Testis (tissue), 2 donors: ENCODE measurements around the gene DSC3.

ENCODE experiments used
- CTCF ChIP-seq, 3 experiments: fragments of 450-650 bp in 2 of 3; fragments of 200-600 bp in 1 of 3; sonication (generic) in 1 of 3; IDR thresholded peaks; one replicate each; pipeline ENCODE4 v1.5.1; 2016 to 2019; ENCODE audit warnings: antibody characterized with exemption in 3 of 3, mild to moderate bottlenecking in 2 of 3, moderate library complexity in 1 of 3
- POLR2A ChIP-seq: fragments of 450-650 bp; IDR thresholded peaks from one replicate; pipeline ENCODE4 v1.6.1; 2017; ENCODE audit warnings: antibody characterized with exemption, mild to moderate bottlenecking, moderate library complexity

GRCh38 chr18:30954262-30954661 is 88.3 kb downstream of the DSC3 start:
- TF ChIP-seq CTCF (IDR thresholded peaks at IDR 0.05) (no peak), POLR2A (no peak)
